Adrenal gland (tissue), 5 donors: ENCODE data around the gene ALOX5.

ENCODE experiments used
- CTCF ChIP-seq, 6 experiments: fragments of 450-650 bp in 4 of 6; fragments of 200-600 bp in 2 of 6; sonication (generic) in 1 of 6; IDR thresholded peaks; 1 replicate in 5 of 6; 2 replicates in 1 of 6; pipeline versions ENCODE4 v1.5.1 to v1.8.0; 2016 to 2021; ENCODE audit warnings: antibody characterized with exemption in 6 of 6, mild to moderate bottlenecking in 2 of 6, moderate library complexity in 1 of 6
- POLR2A ChIP-seq, 2 donors: fragments of 450-650 bp; IDR thresholded peaks; one replicate each; pipeline ENCODE4 v1.6.1; 2017; ENCODE audit warnings: antibody characterized with exemption in 2 of 2, mild to moderate bottlenecking in 2 of 2, moderate library complexity in 1 of 2
- donor health status: DM: no; HTN: no; CAD: no.

GRCh38 chr10:45425621-45426563, 51.9 kb downstream of the ALOX5 start:
- TF ChIP-seq CTCF (IDR thresholded peaks at IDR 0.05) = no peak
- no peak for TF ChIP-seq POLR2A (IDR thresholded peaks at IDR 0.05)
